Trophoblast cell (in vitro differentiated cells and primary cell): Measurements from ENCODE around the gene DSC2.

ENCODE experiments used
- DNase-seq, 2 donors: peaks; one replicate each; pipeline ENCODE4 v3.0.0-alpha.2; 2016
- H2AFZ ChIP-seq: 2 replicates; pipeline ENCODE4 v1.6.1; 2013; ENCODE audit warnings: low read length, moderate library complexity, mild to moderate bottlenecking; ENCODE audit not compliant: insufficient read depth, poor library complexity
- H2AK5ac ChIP-seq: 2 replicates; pipeline ENCODE4 v1.6.1; 2013; ENCODE audit warnings: mild to moderate bottlenecking, low read length
- H2BK120ac ChIP-seq: 2 replicates; pipeline ENCODE4 v1.6.1; 2013; ENCODE audit warnings: low read length, mild to moderate bottlenecking, moderate library complexity; ENCODE audit not compliant: insufficient read depth, poor library complexity
- H2BK12ac ChIP-seq: 2 replicates; pipeline ENCODE4 v1.6.1; 2013; ENCODE audit warnings: mild to moderate bottlenecking, low read length, moderate library complexity
- H2BK5ac ChIP-seq: 2 replicates; pipeline ENCODE4 v1.6.1; 2013; ENCODE audit warnings: low read length, low read depth, moderate library complexity, mild to moderate bottlenecking; ENCODE audit not compliant: poor library complexity
- H3K14ac ChIP-seq: 2 replicates; pipeline ENCODE4 v1.6.1; 2013; ENCODE audit warnings: mild to moderate bottlenecking, low read length
- H3K18ac ChIP-seq: 2 replicates; pipeline ENCODE4 v1.6.1; 2013; ENCODE audit warnings: mild to moderate bottlenecking, low read length
- H3K23ac ChIP-seq: 2 replicates; pipeline ENCODE4 v1.6.1; 2013; ENCODE audit warnings: low read length
- H3K27ac ChIP-seq: 2 replicates; pipeline ENCODE4 v1.5.1; 2013; ENCODE audit warnings: low read depth, mild to moderate bottlenecking, inconsistent platforms, low read length, moderate library complexity
- H3K27me3 ChIP-seq: 2 replicates; pipeline ENCODE4 v1.6.1; 2013; ENCODE audit warnings: inconsistent platforms, mild to moderate bottlenecking, low read length, moderate library complexity; ENCODE audit not compliant: insufficient read depth
- H3K36me3 ChIP-seq, 2 experiments: 1 replicate in 1 of 2; 2 replicates in 1 of 2; pipeline ENCODE4 v1.6.1; 2013; ENCODE audit warnings: low read length in 2 of 2, mild to moderate bottlenecking in 2 of 2, moderate library complexity in 1 of 2; ENCODE audit not compliant: insufficient read depth in 2 of 2, control insufficient read depth in 1 of 2
- H3K4ac ChIP-seq: 2 replicates; pipeline ENCODE4 v1.6.1; 2013; ENCODE audit warnings: low read depth, mild to moderate bottlenecking, low read length, moderate library complexity
- H3K4me1 ChIP-seq, 2 experiments: 1 replicate in 1 of 2; 2 replicates in 1 of 2; pipeline ENCODE4 v1.6.1; 2013; ENCODE audit warnings: low read length in 2 of 2, mild to moderate bottlenecking in 2 of 2, moderate library complexity in 1 of 2; ENCODE audit not compliant: insufficient read depth in 2 of 2, control insufficient read depth in 1 of 2
- H3K4me2 ChIP-seq: 2 replicates; pipeline ENCODE4 v1.6.1; 2013; ENCODE audit warnings: inconsistent platforms, mild to moderate bottlenecking, low read length, moderate library complexity
- H3K4me3 ChIP-seq: 2 replicates; pipeline ENCODE4 v1.5.1; 2013; ENCODE audit warnings: mild to moderate bottlenecking, low read depth, low read length, inconsistent platforms
- H3K79me1 ChIP-seq: one replicate; pipeline ENCODE4 v1.6.1; 2013; ENCODE audit warnings: low read length
- H3K79me2 ChIP-seq: 2 replicates; pipeline ENCODE4 v1.6.1; 2013; ENCODE audit warnings: low read length, mild to moderate bottlenecking; ENCODE audit not compliant: control insufficient read depth, insufficient read depth, poor library complexity
- H3K9ac ChIP-seq: 2 replicates; pipeline ENCODE4 v1.6.1; 2013; ENCODE audit warnings: mild to moderate bottlenecking, low read length
- H3K9me3 ChIP-seq: 2 replicates; pipeline ENCODE4 v1.6.1; 2013; ENCODE audit warnings: low read depth, mild to moderate bottlenecking, control low read depth, inconsistent platforms, low read length; ENCODE audit not compliant: insufficient read depth
- H4K12ac ChIP-seq: 2 replicates; pipeline ENCODE4 v1.6.1; 2013; ENCODE audit warnings: low read depth, mild to moderate bottlenecking, low read length, moderate library complexity
- H4K8ac ChIP-seq: 2 replicates; pipeline ENCODE4 v1.6.1; 2013; ENCODE audit warnings: low read depth, mild to moderate bottlenecking, low read length, moderate library complexity
- H4K91ac ChIP-seq: one replicate; pipeline ENCODE4 v1.6.1; 2013; ENCODE audit warnings: low read depth, mild to moderate bottlenecking, low read length, moderate library complexity
- WGBS: extraction: QIAGEN DNeasy Blood & Tissue Kit; methylation state at CpG from one replicate; pipeline ENCODE4 v1.1.7; 2013; ENCODE audit warnings: missing lambda C conversion rate; ENCODE audit not compliant: insufficient read length, insufficient coverage; ENCODE audit errors: extremely low coverage; 5-methylcytosine and 5-hydroxymethylcytosine counted together

Gene DSC2

DNA sequence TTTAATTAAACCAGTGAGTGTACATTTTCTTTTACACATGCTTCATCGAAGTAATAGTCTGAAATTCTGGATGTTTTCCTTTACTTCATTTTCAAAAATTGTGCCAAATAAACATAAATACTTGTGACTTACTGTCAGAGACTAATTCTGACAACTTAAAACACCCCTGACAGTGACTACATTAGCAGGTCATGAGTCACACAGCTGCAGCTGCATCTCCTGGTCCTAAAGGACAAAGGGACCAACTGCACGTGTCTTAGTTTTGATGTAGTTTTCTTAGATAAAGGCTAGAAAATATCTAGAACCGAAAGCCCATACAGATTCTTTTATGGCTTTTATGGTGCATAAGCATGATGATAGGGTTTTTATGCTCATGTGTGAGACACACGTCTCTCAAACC is 30.0 kb downstream of the DSC2 start:
- Histone ChIP-seq H3K4ac (no peak overlapping the region), H3K23ac (no peak overlapping the region), H3K79me2 (no peaks in the 10 kb centered on the region), H3K27me3 (no peaks in the 10 kb centered on the region), H3K27ac (no peak overlapping the region), H4K8ac (no peak overlapping the region), H2BK120ac (no peak overlapping the region), H3K4me3 (no peak overlapping the region), H4K12ac (no peak overlapping the region), H3K36me3 (peaks cover 20 to 35% of the 10 kb centered on the region in 2 experiments), H3K9ac (no peak overlapping the region), H3K4me1 (no peaks in the 10 kb centered on the region), H3K18ac (no peak overlapping the region), H2BK5ac (no peak overlapping the region), H3K4me2 (no peak overlapping the region), H2BK12ac (no peak overlapping the region), H3K14ac (no peak overlapping the region), H4K91ac (no peak overlapping the region), H2AK5ac (no peak overlapping the region), H2AFZ (no peak overlapping the region), H3K9me3 (no peaks in the 10 kb centered on the region), H3K79me1 (no peaks in the 10 kb centered on the region)
- no CpG with 5 or more reads among the region's 4 CpGs for WGBS
- peak in 1 of 2 donors; percentile 7 for DNase-seq

DNA sequence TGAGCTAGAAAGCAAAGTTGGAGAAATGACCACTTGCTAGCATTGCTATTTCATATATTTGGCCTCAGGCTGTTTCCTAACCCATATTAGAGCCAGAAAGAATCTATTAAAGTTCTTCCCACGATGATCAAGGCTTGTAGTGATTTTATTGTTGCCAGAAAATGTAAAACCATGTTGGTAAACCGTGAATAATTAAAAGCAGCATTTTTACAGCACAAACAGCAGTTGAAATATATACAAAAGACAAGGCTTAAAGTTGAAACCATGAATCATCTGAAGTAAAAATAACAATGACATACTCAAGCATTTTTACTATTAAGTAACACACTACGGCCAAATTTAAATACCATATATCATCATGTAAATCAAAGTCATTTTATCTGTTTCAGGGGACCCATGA is 32.0 kb downstream of the DSC2 start:
- Histone ChIP-seq H3K36me3 (peaks cover 13 to 35% of the 10 kb centered on the region in 2 experiments), H3K9me3 (no peaks in the 10 kb centered on the region), H4K91ac (no peak overlapping the region), H4K8ac (no peak overlapping the region), H3K23ac (no peak overlapping the region), H3K27me3 (no peaks in the 10 kb centered on the region), H3K27ac (no peak overlapping the region), H4K12ac (no peak overlapping the region), H3K4ac (no peak overlapping the region), H3K79me2 (no peaks in the 10 kb centered on the region), H2AFZ (no peak overlapping the region), H3K4me2 (no peak overlapping the region), H2BK5ac (no peak overlapping the region), H3K9ac (no peak overlapping the region), H3K4me1 (no peaks in the 10 kb centered on the region), H2BK120ac (no peak overlapping the region), H3K4me3 (no peak overlapping the region), H2AK5ac (no peak overlapping the region), H3K14ac (no peak overlapping the region), H2BK12ac (no peak overlapping the region), H3K18ac (no peak overlapping the region), H3K79me1 (no peaks in the 10 kb centered on the region)
- WGBS = no CpG with 5 or more reads among the region's 3 CpGs
- DNase-seq = peak in 1 of 2 donors; percentile 50

DNA sequence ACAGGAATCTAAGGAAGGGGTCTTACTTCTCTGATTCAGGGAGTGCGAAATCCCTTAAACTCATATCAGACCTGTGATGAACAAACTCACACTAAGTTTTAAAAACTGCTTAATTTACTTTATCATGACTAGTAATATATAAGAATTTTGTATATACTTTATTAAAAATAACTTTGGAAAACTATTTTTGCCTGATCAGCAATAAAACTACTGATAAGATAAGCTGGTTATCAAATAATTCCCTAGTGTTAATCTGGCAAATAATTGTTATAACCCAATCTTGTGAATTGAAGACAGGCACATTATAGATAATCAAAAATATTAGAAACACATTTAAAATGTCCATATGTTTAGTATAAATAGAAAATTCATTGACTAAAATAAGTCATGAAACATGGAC is 36.0 kb downstream of the DSC2 start:
- Histone ChIP-seq H2BK120ac (no peak overlapping the region), H3K4ac (no peak overlapping the region), H3K4me1 (no peaks in the 10 kb centered on the region), H3K4me2 (no peak overlapping the region), H3K9ac (no peak overlapping the region), H2AK5ac (no peak overlapping the region), H3K4me3 (no peak overlapping the region), H3K79me2 (no peaks in the 10 kb centered on the region), H2BK12ac (no peak overlapping the region), H3K27ac (no peak overlapping the region), H3K14ac (no peak overlapping the region), H2BK5ac (no peak overlapping the region), H4K8ac (no peak overlapping the region), H3K27me3 (no peaks in the 10 kb centered on the region), H3K23ac (no peak overlapping the region), H2AFZ (no peak overlapping the region), H4K91ac (no peak overlapping the region), H3K36me3 (peaks cover 10 to 18% of the 10 kb centered on the region in 2 experiments), H4K12ac (no peak overlapping the region), H3K79me1 (no peaks in the 10 kb centered on the region), H3K9me3 (no peaks in the 10 kb centered on the region), H3K18ac (no peak overlapping the region)
- no CpG with 5 or more reads among the region's 1 CpG for WGBS
- no peak for DNase-seq

DNA sequence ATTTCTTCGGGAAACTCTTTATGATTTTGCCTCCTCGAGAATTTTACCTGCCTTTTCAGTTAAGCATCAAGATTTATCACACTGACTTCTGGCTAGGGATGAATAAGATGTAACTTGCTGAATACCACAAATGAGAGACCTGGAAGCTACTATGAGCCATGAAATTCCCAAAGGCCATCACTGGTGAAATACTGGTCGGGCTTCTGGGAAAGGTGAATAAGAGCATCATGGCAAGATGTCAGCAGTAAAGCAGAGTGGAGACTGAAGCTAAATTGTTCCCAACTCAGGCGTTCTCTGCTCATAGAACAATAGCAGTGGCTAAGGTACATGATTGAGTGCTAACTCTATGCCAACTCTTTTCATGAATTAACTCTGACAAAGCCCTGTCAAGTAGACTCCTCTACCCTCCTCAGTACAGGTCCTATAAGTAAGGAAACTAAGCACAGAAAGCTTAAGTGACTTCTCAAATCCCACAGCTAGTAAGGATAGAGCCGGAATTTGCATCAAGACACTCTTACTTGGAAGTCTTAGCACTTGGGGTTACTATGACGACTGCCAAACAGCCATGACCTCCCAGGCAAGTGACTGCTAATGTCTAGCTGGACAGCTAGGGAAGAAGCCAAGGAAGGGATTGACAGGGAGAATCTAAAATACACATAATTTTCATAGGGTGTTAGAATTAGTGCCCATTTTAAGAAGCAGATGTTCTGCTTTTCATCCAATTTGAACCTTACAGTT is 37.0 kb downstream of the DSC2 start:
- no peak overlapping the region for H3K4me2 ChIP-seq
- H3K36me3 ChIP-seq = peaks cover 7 to 15% of the 10 kb centered on the region in 2 experiments
- no peak overlapping the region for H3K27ac ChIP-seq
- no peak overlapping the region for H3K18ac ChIP-seq
- H4K12ac ChIP-seq = no peak overlapping the region
- WGBS = no CpG with 5 or more reads among the region's 6 CpGs
- H3K27me3 ChIP-seq = no peaks in the 10 kb centered on the region
- H3K79me2 ChIP-seq = no peaks in the 10 kb centered on the region
- no peak overlapping the region for H3K9ac ChIP-seq
- DNase-seq = no peak
- no peak overlapping the region for H2AFZ ChIP-seq
- no peak overlapping the region for H3K4ac ChIP-seq
- no peak overlapping the region for H3K14ac ChIP-seq
- H3K23ac ChIP-seq = no peak overlapping the region
- no peak overlapping the region for H2BK12ac ChIP-seq
- H2BK120ac ChIP-seq = no peak overlapping the region
- H2BK5ac ChIP-seq = no peak overlapping the region
- no peaks in the 10 kb centered on the region for H3K4me1 ChIP-seq
- no peak overlapping the region for H4K91ac ChIP-seq
- no peak overlapping the region for H3K4me3 ChIP-seq
- H2AK5ac ChIP-seq = no peak overlapping the region
- H4K8ac ChIP-seq = no peak overlapping the region
- no peaks in the 10 kb centered on the region for H3K9me3 ChIP-seq
- H3K79me1 ChIP-seq = no peaks in the 10 kb centered on the region
